Fibroblast of skin of back (primary cell): Measurements from ENCODE around the gene RNASE9. TPM values are rescaled to one million over a fixed set of nuclear protein-coding genes. Genes with fewer than 3 reads are reported as not detected.
"Not testable (repeated sequence)": the region's sequence is repeated elsewhere in the genome, so short reads cannot be mapped to it uniquely, and the experiment has no call there.

Experiments
- DNase-seq: peaks from one replicate; pipeline ENCODE4 v3.0.0-alpha.2; 2013
- polyA plus RNA-seq, 2 experiments: library from polyadenylated mRNA; unstranded; fragments of 120-200 nt; gene quantifications; one replicate each; pipeline ENCODE4 v1.2.1, GENCODE V29; 2013; ENCODE audit not compliant: insufficient read length in 2 of 2

Gene RNASE9
- not detected for polyA plus RNA-seq (2013, experiment 1 of 2; ENCODE audit: insufficient read length)
- polyA plus RNA-seq (2013, experiment 2 of 2; ENCODE audit: insufficient read length): not detected

- DNase-seq: no peak
Measured at GRCh38 chr14:20560961-20561360, at the start of gene RNASE9. Gene RNASE9, minus strand, starts transcription at chr14:20561047.

- DNase-seq: peak; percentile 79
Measured at GRCh38 chr14:20610002-20610765, 49.3 kb upstream of the RNASE9 start.

- peak; percentile 86 for DNase-seq
Measured at GRCh38 chr14:20609215-20610001, 48.6 kb upstream of the RNASE9 start.

GRCh38 chr14:20608383-20609110 lies 47.7 kb upstream of the RNASE9 start:
- no peak for DNase-seq

GRCh38 chr14:20607617-20608016 lies 46.8 kb upstream of the RNASE9 start:
- no peak for DNase-seq

GRCh38 chr14:20606902-20607242 lies 46.0 kb upstream of the RNASE9 start:
- no peak for DNase-seq

GRCh38 chr14:20606190-20606901 lies 45.5 kb upstream of the RNASE9 start:
- peak; percentile 9 for DNase-seq

- no peak for DNase-seq
Measured at GRCh38 chr14:20603813-20604690, 43.2 kb upstream of the RNASE9 start.

- DNase-seq: no peak
Measured at GRCh38 chr14:20602583-20602982, 41.7 kb upstream of the RNASE9 start.

- no peak for DNase-seq
Measured at GRCh38 chr14:20601522-20601921, 40.7 kb upstream of the RNASE9 start.

GRCh38 chr14:20597108-20597507 lies 36.3 kb upstream of the RNASE9 start:
- no peak for DNase-seq

- DNase-seq: not testable (repeated sequence)
Measured at GRCh38 chr14:20595726-20596125, 34.9 kb upstream of the RNASE9 start.

- DNase-seq: no peak
Measured at GRCh38 chr14:20592574-20592973, 31.7 kb upstream of the RNASE9 start.

- no peak for DNase-seq
Measured at GRCh38 chr14:20591235-20591634, 30.4 kb upstream of the RNASE9 start, which contains the start of gene RNASE12. Gene RNASE12, minus strand, starts transcription at chr14:20591376. Its CDS starts 653 bp downstream, at chr14:20590723.

- DNase-seq: no peak
Measured at GRCh38 chr14:20587489-20588154, 26.8 kb upstream of the RNASE9 start, which contains the start of gene RNASE11. Gene RNASE11, minus strand, starts transcription at chr14:20588001.

- DNase-seq: no peak
Measured at GRCh38 chr14:20583908-20584307, 23.1 kb upstream of the RNASE9 start.

- DNase-seq: no peak
Measured at GRCh38 chr14:20583142-20583541, 22.3 kb upstream of the RNASE9 start.

- DNase-seq: no peak
Measured at GRCh38 chr14:20580242-20580641, 19.4 kb upstream of the RNASE9 start.

- no peak for DNase-seq
Measured at GRCh38 chr14:20578784-20579502, 18.1 kb upstream of the RNASE9 start.

GRCh38 chr14:20578325-20578724 lies 17.5 kb upstream of the RNASE9 start:
- no peak for DNase-seq
